Caki2 (cell line): ENCODE data around the gene TNFRSF9. TPM values are rescaled to one million over a fixed set of nuclear protein-coding genes. Genes with fewer than 3 reads are reported as not detected.

Source experiments
- total RNA-seq: library from RNA; depleted of rRNA; stranded (reverse); fragments of >200 nt; shearing (Covaris generic); gene quantifications from 2 replicates; pipeline ENCODE4 v1.2.3, GENCODE V29; 2014; ENCODE audit warnings: low replicate concordance; rRNA removed

The TNFRSF9 gene
- total RNA-seq, 1 experiment from 2014 or later, result 0.41 TPM

Other genes with a start within 250 kb of the TNFRSF9 start
- 65.9 and 79.0 TPM in 2 replicates for gene VAMP3, start 169.5 kb downstream of the TNFRSF9 start, total RNA-seq
- gene PER3, start 156.5 kb downstream of the TNFRSF9 start, total RNA-seq, result 2.5 and 12.5 TPM in 2 replicates
- not detected in 2 replicates for gene UTS2, start 87.8 kb downstream of the TNFRSF9 start, total RNA-seq
- gene PARK7, start 20.9 kb upstream of the TNFRSF9 start, total RNA-seq, result 173 and 211 TPM in 2 replicates
- 31.9 and 45.3 TPM in 2 replicates for gene ERRFI1, start 85.5 kb upstream of the TNFRSF9 start, total RNA-seq